HCT116 (cell line): ENCODE data around the gene NSUN3. TPM values are rescaled to one million over a fixed set of nuclear protein-coding genes. Genes with fewer than 3 reads are reported as not detected.

Source experiments
- ATAC-seq: fragments of 200-7000 bp; cut with Tn5 transposase; 2 replicates; pipeline ENCODE4 v1.9.1; 2020; ENCODE audit warnings: mild to moderate bottlenecking, moderate library complexity
- BruUV-seq: library from RNA; stranded (reverse); fragments of 400-500 nt; replicated peaks from 2 replicates; lab custom pipeline; 2021; lab: Mats Ljungman, UMichigan
- CTCF ChIA-PET: fragments of 300-600 bp; sonication (Branson Sonifier 250); formaldehyde crosslinking; loops from one replicate; lab custom pipeline; 2021; ENCODE audit warnings: antibody characterized with exemption; lab: Charles Lee
- POLR2A ChIA-PET: fragments of 300-600, 350-600 bp; sonication (Branson Sonifier 250); formaldehyde crosslinking; loops from one replicate; lab custom pipeline; 2021; ENCODE audit warnings: antibody characterized with exemption; lab: Charles Lee
- RAD21 ChIA-PET, 2 experiments: fragments of 300-600 bp; sonication (Branson Sonifier 250); formaldehyde crosslinking; loops; one replicate each; lab custom pipeline; 2023; ENCODE audit warnings: low total read pairs in 2 of 2; ENCODE audit not compliant: uncharacterized antibody in 2 of 2, unreplicated experiment in 2 of 2, low non-redundant PET in 1 of 2; lab: Charles Lee
- DNase-seq: peaks from one replicate; pipeline ENCODE4 v3.0.0-alpha.2; 2010; ENCODE audit warnings: low read depth, low spot score
- H2AFZ ChIP-seq: fragments of 200-600 bp; shearing (Covaris generic), sonication (generic); 2 replicates; pipeline ENCODE4 v1.6.1; 2017; ENCODE audit warnings: low read depth, mixed run types, mixed read lengths, antibody characterized with exemption, low read length; ENCODE audit not compliant: poor library complexity, severe bottlenecking
- H3K27ac ChIP-seq: 2 replicates; pipeline ENCODE4 v1.5.1; 2012; ENCODE audit warnings: low read depth, low read length
- H3K27me3 ChIP-seq: fragments of 200-600 bp; sonication (generic); 2 replicates; pipeline ENCODE4 v1.6.1; 2016; ENCODE audit warnings: mixed run types, low read length, mixed read lengths; ENCODE audit not compliant: insufficient read depth
- H3K36me3 ChIP-seq, 2 experiments: fragments of 200-500 bp in 1 of 2; fragments of 200-600 bp in 1 of 2; sonication (Bioruptor generic) in 1 of 2; sonication (generic) in 1 of 2; 2 replicates each; pipeline versions ENCODE4 v1.5.1 to v1.6.1; 2014 to 2016; ENCODE audit warnings: low read length in 2 of 2, inconsistent platforms in 1 of 2, mixed read lengths in 1 of 2, mixed run types in 1 of 2; ENCODE audit not compliant: insufficient read depth in 2 of 2, control insufficient read depth in 1 of 2
- H3K4me1 ChIP-seq, 2 experiments: fragments of 200-600 bp in 1 of 2; sonication (generic) in 1 of 2; 2 replicates each; pipeline versions ENCODE4 v1.5.1 to v1.6.1; 2012 to 2017; ENCODE audit warnings: low read length in 2 of 2, inconsistent platforms in 1 of 2, mild to moderate bottlenecking in 1 of 2, mixed read lengths in 1 of 2, mixed run types in 1 of 2, moderate library complexity in 1 of 2; ENCODE audit not compliant: insufficient read depth in 2 of 2, control insufficient read depth in 1 of 2
- H3K4me2 ChIP-seq: fragments of 200-600 bp; sonication (generic); 2 replicates; pipeline ENCODE4 v1.6.1; 2017; ENCODE audit warnings: mixed run types, low read length, mixed read lengths
- H3K4me3 ChIP-seq, 2 experiments: fragments of 200-600 bp in 1 of 2; sonication (generic) in 1 of 2; replicated peaks in 1 of 2; 2 replicates each; pipeline ENCODE4 v1.5.1; 2011 to 2016; ENCODE audit warnings: low read length in 2 of 2, control low read depth in 1 of 2, low read depth in 1 of 2, mild to moderate bottlenecking in 1 of 2, mixed read lengths in 1 of 2, mixed run types in 1 of 2
- H3K79me2 ChIP-seq: fragments of 200-600 bp; sonication (generic); 2 replicates; pipeline ENCODE4 v1.6.1; 2017; ENCODE audit warnings: mild to moderate bottlenecking, mixed run types, low read length, moderate library complexity, mixed read lengths; ENCODE audit not compliant: insufficient read depth
- H3K9ac ChIP-seq: fragments of 200-600 bp; sonication (generic); 2 replicates; pipeline ENCODE4 v1.6.1; 2016; ENCODE audit warnings: low read length, mixed read lengths
- H3K9me2 ChIP-seq: fragments of 200-600 bp; sonication (generic), shearing (Covaris generic); 2 replicates; pipeline ENCODE4 v1.6.1; 2017; ENCODE audit warnings: mixed run types, mild to moderate bottlenecking, moderate library complexity; ENCODE audit not compliant: insufficient read depth
- H3K9me3 ChIP-seq, 2 experiments: fragments of 200-500 bp in 1 of 2; fragments of 200-600 bp in 1 of 2; sonication (Bioruptor generic) in 1 of 2; sonication (generic) in 1 of 2; 2 replicates each; pipeline ENCODE4 v1.6.1; 2014 to 2017; ENCODE audit warnings: low read length in 2 of 2, mixed read lengths in 2 of 2, inconsistent platforms in 1 of 2, low read depth in 1 of 2, mild to moderate bottlenecking in 1 of 2, mixed run types in 1 of 2, moderate library complexity in 1 of 2; ENCODE audit not compliant: control insufficient read depth in 1 of 2, insufficient read depth in 1 of 2
- H4K20me1 ChIP-seq: fragments of 200-600 bp; sonication (generic), shearing (Covaris generic); 2 replicates; pipeline ENCODE4 v1.6.1; 2017; ENCODE audit warnings: mixed run types, mild to moderate bottlenecking, moderate library complexity; ENCODE audit not compliant: insufficient read depth
- CBX3 ChIP-seq: IDR thresholded peaks from 2 replicates; pipeline ENCODE4 v1.6.1; 2012; ENCODE audit warnings: low read depth
- ELF1 ChIP-seq: IDR thresholded peaks from 2 replicates; pipeline ENCODE4 v1.6.1; 2012; ENCODE audit warnings: low read depth, borderline replicate concordance
- EZH2phosphoT487 ChIP-seq: fragments of 200-600 bp; IDR thresholded peaks from 2 replicates; pipeline ENCODE4 v1.6.1; 2018; ENCODE audit warnings: antibody characterized with exemption, borderline replicate concordance
- FOSL1 ChIP-seq: IDR thresholded peaks from 2 replicates; pipeline ENCODE4 v1.6.1; 2012; ENCODE audit warnings: low read depth
- POLR2A ChIP-seq: IDR thresholded peaks from 2 replicates; pipeline ENCODE4 v1.7.0; 2011; ENCODE audit warnings: borderline replicate concordance; ENCODE audit not compliant: insufficient read depth, insufficient read length; ENCODE audit errors: extremely low read depth
- POLR2AphosphoS5 ChIP-seq: IDR thresholded peaks from 2 replicates; pipeline ENCODE4 v1.6.1; 2011; ENCODE audit warnings: mild to moderate bottlenecking, low read depth, low read length, moderate library complexity
- RAD21 ChIP-seq: IDR thresholded peaks from 2 replicates; pipeline ENCODE4 v1.6.1; 2012; ENCODE audit warnings: low read depth, mild to moderate bottlenecking
- REST ChIP-seq: IDR thresholded peaks from 2 replicates; pipeline ENCODE4 v1.6.1; 2012; ENCODE audit warnings: low read depth
- TCF7L2 ChIP-seq: IDR thresholded peaks from 2 replicates; pipeline ENCODE4 v1.7.0; 2011; ENCODE audit warnings: borderline replicate concordance, inconsistent platforms; ENCODE audit not compliant: insufficient read depth, insufficient read length; ENCODE audit errors: extremely low read depth
- ZBTB33 ChIP-seq: IDR thresholded peaks from 2 replicates; pipeline ENCODE4 v1.6.1; 2011; ENCODE audit warnings: mild to moderate bottlenecking, low read length, moderate library complexity; ENCODE audit not compliant: insufficient replicate concordance; ENCODE audit errors: extremely low read depth
- ZFX ChIP-seq: fragments of 450-650 bp; IDR thresholded peaks from 2 replicates; pipeline ENCODE4 v1.6.1; 2017
- intact Hi-C: fragments of 100-400 bp; cut with micrococcal nuclease; formaldehyde crosslinking; loops from 2 replicates; pipeline ENCODE4 v1.10.0; 2022
- total RNA-seq: library from RNA; stranded (reverse); gene quantifications from one replicate; pipeline ENCODE4 v1.2.1, GENCODE V29; 2021; ENCODE audit not compliant: unreplicated experiment

NSUN3 gene
- total RNA-seq, 1 experiment from 2014 or later: 6.6 TPM

- CTCF ChIA-PET: no interaction called here
- BruUV-seq: no TSS peak
- no peak overlapping the region for H3K4me3 ChIP-seq
Observed at GRCh38 chr3:94147012-94147411, 84.2 kb downstream of the NSUN3 start.

More at GRCh38 chr3:94147012-94147411, 84.2 kb downstream of the NSUN3 start:
- ATAC-seq: no peak
- H3K9ac ChIP-seq: no peak overlapping the region
- no peaks in the 10 kb centered on the region for H3K9me3 ChIP-seq
- H3K4me2 ChIP-seq: no peak overlapping the region
- H4K20me1 ChIP-seq: no peaks in the 10 kb centered on the region
- H2AFZ ChIP-seq: no peak overlapping the region
- ChIA-PET POLR2A (interaction anchor here (0.7 kb wide), 1 partner anchor 167 kb away, joined by 3 read pairs; no protein-coding TSS in a partner anchor), RAD21 (no interaction called here)
- no peaks in the 10 kb centered on the region for H3K79me2 ChIP-seq
- TF ChIP-seq TCF7L2 (no peak), ELF1 (no peak), RAD21 (no peak), POLR2AphosphoS5 (no peak), FOSL1 (no peak), POLR2A (no peak), EZH2phosphoT487 (no peak), CBX3 (no peak), ZFX (no peak), REST (no peak), ZBTB33 (no peak)
- no peaks in the 10 kb centered on the region for H3K27me3 ChIP-seq
- H3K27ac ChIP-seq: no peak overlapping the region
- intact Hi-C loops: no loop called here
- H3K9me2 ChIP-seq: no peaks in the 10 kb centered on the region
- H3K4me1 ChIP-seq: no peaks in the 10 kb centered on the region
- no peak for DNase-seq
- H3K36me3 ChIP-seq: no peaks in the 10 kb centered on the region
